ENCODE measurements around the gene FAF2.

DNA sequence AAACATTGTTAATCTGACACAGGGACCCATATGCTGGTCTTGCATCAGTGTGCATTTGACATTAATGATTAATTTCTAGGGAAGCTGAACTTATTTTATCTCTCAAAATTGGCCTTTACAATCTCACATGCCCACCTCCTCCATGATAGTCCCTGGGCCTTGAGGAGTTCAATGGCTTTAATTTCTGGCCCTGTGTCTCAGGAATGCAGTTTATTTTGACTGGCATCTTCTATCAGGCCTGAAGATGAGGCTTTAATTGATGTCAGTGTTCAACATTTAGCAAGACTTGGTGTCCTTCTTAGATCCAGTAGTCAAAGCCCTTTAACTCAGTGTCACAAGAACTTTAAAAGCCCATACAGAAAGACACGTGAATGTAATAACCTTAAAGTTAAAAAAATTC lies 21.3 kb upstream of the FAF2 start:
- TF ChIP-seq, protein P1, sequence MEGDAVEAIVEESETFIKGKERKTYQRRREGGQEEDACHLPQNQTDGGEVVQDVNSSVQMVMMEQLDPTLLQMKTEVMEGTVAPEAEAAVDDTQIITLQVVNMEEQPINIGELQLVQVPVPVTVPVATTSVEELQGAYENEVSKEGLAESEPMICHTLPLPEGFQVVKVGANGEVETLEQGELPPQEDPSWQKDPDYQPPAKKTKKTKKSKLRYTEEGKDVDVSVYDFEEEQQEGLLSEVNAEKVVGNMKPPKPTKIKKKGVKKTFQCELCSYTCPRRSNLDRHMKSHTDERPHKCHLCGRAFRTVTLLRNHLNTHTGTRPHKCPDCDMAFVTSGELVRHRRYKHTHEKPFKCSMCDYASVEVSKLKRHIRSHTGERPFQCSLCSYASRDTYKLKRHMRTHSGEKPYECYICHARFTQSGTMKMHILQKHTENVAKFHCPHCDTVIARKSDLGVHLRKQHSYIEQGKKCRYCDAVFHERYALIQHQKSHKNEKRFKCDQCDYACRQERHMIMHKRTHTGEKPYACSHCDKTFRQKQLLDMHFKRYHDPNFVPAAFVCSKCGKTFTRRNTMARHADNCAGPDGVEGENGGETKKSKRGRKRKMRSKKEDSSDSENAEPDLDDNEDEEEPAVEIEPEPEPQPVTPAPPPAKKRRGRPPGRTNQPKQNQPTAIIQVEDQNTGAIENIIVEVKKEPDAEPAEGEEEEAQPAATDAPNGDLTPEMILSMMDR (IDR thresholded peaks at IDR 0.05 in 8 of 11, conservative IDR thresholded peaks at IDR 0.05 in 3 of 11): no peak
- TF ChIP-seq POLR2A (IDR thresholded peaks at IDR 0.05) (no peak), POLR2AphosphoS5 (IDR thresholded peaks at IDR 0.05) (no peak)
